RWPE2 (cell line): ENCODE results near the gene B3GAT3.

ENCODE experiments used
- ATAC-seq: fragments of 200-7000 bp; cut with Tn5 transposase; 3 replicates; pipeline ENCODE4 v1.9.1; 2021; ENCODE audit warnings: low read depth
- DNase-seq: peaks from one replicate; pipeline ENCODE4 v3.0.0-alpha.2; 2020; ENCODE audit warnings: low spot score
- H3K27ac ChIP-seq: fragments of 450-650 bp; 2 replicates; pipeline ENCODE4 v1.5.1; 2017; ENCODE audit warnings: mild to moderate bottlenecking; ENCODE audit not compliant: poor library complexity, severe bottlenecking
- H3K27me3 ChIP-seq: fragments of 250-450 bp; sonication (Bioruptor Pico); 2 replicates; pipeline ENCODE4 v1.5.1; 2021; ENCODE audit warnings: mild to moderate bottlenecking, moderate library complexity; ENCODE audit not compliant: insufficient read depth, poor library complexity, severe bottlenecking
- H3K36me3 ChIP-seq: fragments of 250-450 bp; sonication (Bioruptor Pico); 2 replicates; pipeline ENCODE4 v1.5.1; 2020; ENCODE audit warnings: low read depth, mild to moderate bottlenecking, moderate library complexity
- H3K4me1 ChIP-seq: fragments of 250-450 bp; sonication (Bioruptor Pico); 2 replicates; pipeline ENCODE4 v1.5.1; 2021; ENCODE audit warnings: mild to moderate bottlenecking, moderate library complexity; ENCODE audit not compliant: insufficient read depth, poor library complexity, severe bottlenecking
- H3K4me3 ChIP-seq: fragments of 250-450 bp; sonication (Bioruptor Pico); 2 replicates; pipeline ENCODE4 v1.5.1; 2021; ENCODE audit warnings: mild to moderate bottlenecking, moderate library complexity; ENCODE audit not compliant: severe bottlenecking
- H3K9me3 ChIP-seq: fragments of 250-450 bp; sonication (Bioruptor Pico); 2 replicates; pipeline ENCODE4 v1.5.1; 2021; ENCODE audit warnings: mild to moderate bottlenecking, moderate library complexity; ENCODE audit not compliant: severe bottlenecking
- CTCF ChIP-seq: fragments of 450-650 bp; IDR thresholded peaks from one replicate; pipeline ENCODE4 v1.5.1; 2017; ENCODE audit warnings: mild to moderate bottlenecking, moderate library complexity; ENCODE audit not compliant: poor library complexity, severe bottlenecking

Gene B3GAT3

DNA sequence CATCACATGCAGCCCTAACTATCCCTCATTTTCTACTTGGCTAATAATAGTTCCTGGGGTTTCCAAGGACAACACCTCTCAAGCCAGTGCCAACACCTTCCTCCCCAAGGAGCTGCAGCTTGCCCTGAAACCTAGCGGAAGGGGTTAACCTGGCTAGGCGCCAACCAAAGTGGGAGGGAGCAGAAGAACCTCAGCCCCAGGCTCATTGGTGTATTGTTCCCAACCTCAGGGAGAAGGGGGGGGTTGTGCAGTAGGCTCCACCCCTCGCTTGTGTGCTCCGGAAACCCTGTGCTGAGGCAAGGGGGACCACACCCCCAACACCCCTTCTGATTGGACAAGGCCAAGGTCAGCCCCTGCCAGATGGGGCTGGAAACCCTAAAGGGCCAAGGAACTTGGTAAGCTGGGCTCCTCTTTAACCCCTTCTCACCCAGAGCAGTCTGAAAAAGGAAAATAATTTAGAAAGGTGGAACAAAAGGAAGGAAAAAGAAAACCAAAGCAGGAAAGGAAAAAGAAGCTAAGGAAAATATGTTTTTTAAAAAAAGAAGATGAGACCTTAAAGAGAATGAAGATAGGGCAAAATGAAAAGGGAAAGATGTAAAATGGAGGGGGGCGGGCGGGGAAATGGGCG is 22.6 kb downstream of the B3GAT3 start:
- TF ChIP-seq CTCF = no peak
- Histone ChIP-seq H3K36me3 (peaks cover 65% of the 10 kb centered on the region), H3K9me3 (no peaks in the 10 kb centered on the region), H3K27ac (peak overlapping the region; percentile 90), H3K4me1 (peaks cover 10% of the 10 kb centered on the region), H3K4me3 (peak overlapping the region; percentile 90), H3K27me3 (no peaks in the 10 kb centered on the region)
- DNase-seq (peak; percentile 97), ATAC-seq (peak; percentile 59)

- Histone ChIP-seq H3K4me1 (peaks cover 10% of the 10 kb centered on the region), H3K27ac (no peak overlapping the region)
- no peak for TF ChIP-seq CTCF
These were observed 26.7 kb downstream of the B3GAT3 start for GRCh38 chr11:62595124-62595523.

GRCh38 chr11:62593434-62594044 is 28.2 kb downstream of the B3GAT3 start:
- DNase-seq = no peak
- no peak overlapping the region for H3K27ac ChIP-seq

More at GRCh38 chr11:62595124-62595523, 26.7 kb downstream of the B3GAT3 start:
- Histone ChIP-seq H3K4me3 (no peak overlapping the region), H3K36me3 (peaks cover 76% of the 10 kb centered on the region), H3K9me3 (no peaks in the 10 kb centered on the region), H3K27me3 (no peaks in the 10 kb centered on the region)
- no peak for DNase-seq
- ATAC-seq = no peak

DNA sequence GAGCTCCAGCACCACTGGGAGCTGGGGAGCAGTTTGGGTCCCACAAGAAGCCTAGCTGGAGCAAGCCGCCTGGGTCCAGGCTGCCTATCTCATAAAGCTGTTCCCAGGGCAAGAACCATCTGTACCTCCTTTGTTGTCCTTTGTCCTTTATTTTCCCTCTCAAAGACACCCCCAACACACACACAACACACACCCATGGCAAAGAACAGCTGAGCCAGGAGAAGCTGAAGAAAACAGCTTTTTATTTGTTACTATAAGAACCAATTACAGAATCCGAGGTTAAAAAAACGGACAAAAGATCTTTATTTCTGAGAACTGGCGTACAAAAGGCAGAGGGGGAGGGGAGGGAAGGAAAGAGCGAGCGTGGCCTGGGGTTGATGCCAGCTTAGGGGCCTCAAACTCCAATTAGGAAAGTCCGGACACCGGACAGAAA is 28.8 kb downstream of the B3GAT3 start:
- ATAC-seq = no peak
- Histone ChIP-seq H3K4me1 (peaks cover 4% of the 10 kb centered on the region), H3K27me3 (no peaks in the 10 kb centered on the region), H3K36me3 (peaks cover 69% of the 10 kb centered on the region), H3K27ac (peak overlapping the region; percentile 63), H3K4me3 (no peak overlapping the region), H3K9me3 (no peaks in the 10 kb centered on the region)
- DNase-seq = no peak
- TF ChIP-seq CTCF = no peak

More at GRCh38 chr11:62593434-62594044, 28.2 kb downstream of the B3GAT3 start:
- peaks cover 4% of the 10 kb centered on the region for H3K4me1 ChIP-seq
- H3K4me3 ChIP-seq = no peak overlapping the region
- H3K27me3 ChIP-seq = no peaks in the 10 kb centered on the region
- TF ChIP-seq CTCF = peak; percentile 67
- H3K36me3 ChIP-seq = peaks cover 69% of the 10 kb centered on the region
- no peaks in the 10 kb centered on the region for H3K9me3 ChIP-seq
- ATAC-seq = peak; percentile 25
